HG03521 (cell line): ENCODE data around the gene CHCHD3.
"Not testable (repeated sequence)": the region's sequence is repeated elsewhere in the genome, so short reads cannot be mapped to it uniquely, and the experiment has no call there.

ENCODE experiments used
- ATAC-seq: cut with Tn5 transposase; IDR thresholded peaks from one replicate; pipeline ENCODE4 v1.9.1; 2021; ENCODE audit warnings: mild to moderate bottlenecking, moderate library complexity; ENCODE audit not compliant: unreplicated experiment

The CHCHD3 gene

GRCh38 chr7:132910657-132911056 lies 171.2 kb downstream of the CHCHD3 start:
- ATAC-seq, result no peak

GRCh38 chr7:132907380-132907940 lies 174.4 kb downstream of the CHCHD3 start:
- ATAC-seq, result no peak

GRCh38 chr7:132906193-132906835 lies 175.6 kb downstream of the CHCHD3 start:
- ATAC-seq, result no peak

- not testable (repeated sequence) for ATAC-seq
These were observed 176.8 kb downstream of the CHCHD3 start for GRCh38 chr7:132905136-132905535.

- no peak for ATAC-seq
These were observed 177.7 kb downstream of the CHCHD3 start for GRCh38 chr7:132904209-132904608.

DNA sequence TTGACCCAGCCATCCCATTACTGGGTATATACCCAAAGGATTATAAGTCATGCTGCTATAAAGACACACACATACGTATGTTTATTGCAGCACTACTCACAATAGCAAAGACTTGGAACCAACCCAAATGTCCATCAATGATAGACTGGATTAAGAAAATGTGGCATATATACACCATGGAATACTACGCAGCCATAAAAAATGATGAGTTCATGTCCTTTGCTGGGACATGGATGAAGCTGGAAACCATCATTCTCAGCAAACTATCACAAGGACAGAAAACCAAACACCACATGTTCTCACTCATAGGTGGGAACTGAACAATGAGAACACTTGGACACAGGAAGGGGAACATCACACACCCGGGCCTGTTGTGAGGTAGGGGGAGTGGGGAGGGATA lies 179.6 kb downstream of the CHCHD3 start:
- not testable (repeated sequence) for ATAC-seq

DNA sequence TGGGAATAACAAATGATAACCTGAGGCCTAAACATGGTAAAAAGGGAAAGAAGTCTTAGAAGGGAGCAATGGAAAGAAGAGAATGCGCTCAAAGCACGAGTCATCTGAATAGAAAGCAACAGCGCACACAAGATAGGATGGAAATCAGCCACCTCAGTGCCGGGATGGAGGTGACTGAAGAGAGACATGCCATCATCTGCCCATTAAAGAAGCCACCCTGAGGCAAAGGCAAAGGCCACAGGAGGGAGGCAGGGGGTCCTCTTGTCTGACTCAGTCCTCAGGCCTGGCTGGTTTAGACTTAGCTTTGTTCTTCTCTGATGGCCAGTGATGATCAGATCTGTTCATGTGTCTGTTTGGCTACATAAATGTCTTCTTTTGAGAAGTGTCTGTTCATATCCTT lies 180.6 kb downstream of the CHCHD3 start:
- no peak for ATAC-seq

- ATAC-seq, result no peak
These were observed 182.1 kb downstream of the CHCHD3 start for GRCh38 chr7:132899833-132900232.

DNA sequence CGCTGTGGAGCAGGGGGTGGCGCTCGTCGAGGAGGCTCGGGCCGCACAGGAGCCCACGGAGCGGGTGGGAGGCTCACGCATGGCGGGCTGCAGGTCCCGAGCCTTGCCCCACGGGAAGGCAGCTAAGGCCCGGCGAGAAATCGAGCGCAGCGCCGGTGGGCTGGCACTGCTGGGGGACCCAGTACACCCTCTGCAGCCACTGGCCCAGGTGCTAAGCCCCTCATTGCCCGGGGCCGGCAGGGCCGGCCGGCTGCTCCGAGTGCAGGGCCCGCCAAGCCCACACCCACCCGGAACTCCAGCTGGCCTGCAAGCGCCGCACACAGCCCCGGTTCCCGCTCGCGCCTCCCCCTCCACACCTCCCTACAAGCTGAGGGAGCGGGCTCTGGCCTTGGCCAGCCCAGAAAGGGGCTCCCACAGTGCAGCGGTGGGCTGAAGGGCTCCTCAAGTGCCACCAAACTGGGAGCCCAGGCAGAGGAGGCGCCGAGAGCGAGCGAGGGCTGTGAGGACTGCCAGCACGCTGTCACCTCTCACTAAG lies 183.2 kb downstream of the CHCHD3 start:
- ATAC-seq, result not testable (repeated sequence)

DNA sequence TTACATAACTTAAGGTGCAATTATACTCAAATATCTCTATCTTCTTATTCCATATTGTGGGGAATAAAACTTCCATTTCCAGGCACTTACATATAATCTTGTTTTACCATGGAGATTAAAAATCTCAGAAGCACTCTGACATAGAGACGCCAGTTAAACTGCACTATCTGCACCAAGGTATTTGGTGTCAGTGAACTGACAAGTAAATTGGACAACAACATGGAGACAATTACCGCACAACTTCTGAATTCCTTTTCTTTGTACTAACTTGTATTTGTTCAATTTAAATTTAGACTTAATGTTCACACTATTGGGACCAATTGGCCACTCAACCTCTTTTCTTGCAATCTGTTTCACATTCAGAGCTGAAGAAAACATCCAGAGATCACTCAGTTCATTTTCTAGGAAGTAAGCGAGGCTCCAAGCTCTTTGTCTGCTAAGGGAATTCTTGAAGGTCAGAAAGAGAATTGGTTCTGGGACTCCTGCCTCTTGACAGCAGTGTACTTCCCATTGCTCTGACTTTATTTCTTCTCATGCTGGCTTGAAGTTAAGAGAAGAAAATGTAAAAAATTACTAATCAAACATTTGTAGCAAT lies 184.7 kb downstream of the CHCHD3 start:
- no peak for ATAC-seq

DNA sequence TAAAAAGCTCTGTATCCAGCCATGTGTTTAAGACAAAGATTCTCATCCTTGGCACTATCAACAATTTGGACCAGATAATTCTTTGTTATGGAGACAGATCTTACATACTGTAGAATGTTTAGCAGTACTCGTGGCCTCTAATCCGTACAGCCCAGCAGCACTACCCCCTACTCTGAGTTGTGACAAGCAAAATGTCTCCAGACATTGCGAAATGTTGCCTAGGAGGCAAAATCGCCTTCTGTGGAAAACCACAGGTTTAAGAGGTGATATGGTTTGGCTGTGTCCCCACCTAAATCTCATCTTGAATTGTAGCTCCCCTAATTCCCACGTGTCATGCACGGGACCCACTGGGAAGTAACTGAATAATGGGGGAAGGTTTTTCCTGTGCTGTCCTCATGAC lies 186.7 kb downstream of the CHCHD3 start:
- no peak for ATAC-seq

DNA sequence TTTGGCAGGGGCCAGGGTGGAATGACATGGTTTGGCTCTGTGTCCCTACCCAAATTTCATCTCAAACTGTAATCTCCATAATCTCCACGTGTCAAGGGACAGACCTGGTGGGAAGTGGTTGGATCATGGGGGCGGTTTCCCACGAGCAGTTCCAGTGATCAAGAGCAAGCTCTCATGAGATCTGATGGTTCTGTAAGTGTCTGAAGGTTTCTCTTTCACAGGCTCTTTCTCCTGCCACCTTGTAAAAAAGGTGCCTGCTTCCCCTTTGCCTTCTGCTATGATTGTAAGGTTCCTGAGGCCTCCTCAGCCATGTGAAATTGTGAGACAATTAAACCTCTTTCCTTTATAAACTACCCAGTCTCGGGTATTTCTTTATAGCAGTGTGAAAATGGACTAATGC lies 188.3 kb downstream of the CHCHD3 start:
- ATAC-seq, result no peak

DNA sequence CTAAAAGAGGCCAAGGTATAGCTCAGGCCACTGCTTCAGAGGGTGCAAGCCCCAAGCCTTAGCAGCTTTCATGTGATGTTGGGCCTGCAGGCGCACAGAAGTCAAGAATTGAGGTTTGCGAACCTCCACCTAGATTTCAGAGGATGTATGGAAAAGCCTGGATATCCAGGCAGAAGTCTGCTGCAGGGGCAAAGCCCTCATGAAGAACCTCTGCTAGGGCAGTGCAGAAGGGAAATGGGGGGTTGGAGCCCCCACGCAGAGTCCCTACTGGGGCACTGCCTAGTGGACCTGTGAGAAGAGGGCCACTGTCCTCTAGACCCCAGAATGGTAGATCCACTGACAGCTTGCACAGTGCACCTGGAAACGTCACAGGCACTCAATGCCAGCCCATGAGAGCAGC lies 189.1 kb downstream of the CHCHD3 start:
- ATAC-seq, result not testable (repeated sequence)

GRCh38 chr7:132891554-132891953 lies 190.3 kb downstream of the CHCHD3 start:
- ATAC-seq, result no peak

GRCh38 chr7:132882714-132883428 lies 199.0 kb downstream of the CHCHD3 start:
- no peak for ATAC-seq

GRCh38 chr7:132881317-132881716 lies 200.6 kb downstream of the CHCHD3 start:
- ATAC-seq, result no peak

DNA sequence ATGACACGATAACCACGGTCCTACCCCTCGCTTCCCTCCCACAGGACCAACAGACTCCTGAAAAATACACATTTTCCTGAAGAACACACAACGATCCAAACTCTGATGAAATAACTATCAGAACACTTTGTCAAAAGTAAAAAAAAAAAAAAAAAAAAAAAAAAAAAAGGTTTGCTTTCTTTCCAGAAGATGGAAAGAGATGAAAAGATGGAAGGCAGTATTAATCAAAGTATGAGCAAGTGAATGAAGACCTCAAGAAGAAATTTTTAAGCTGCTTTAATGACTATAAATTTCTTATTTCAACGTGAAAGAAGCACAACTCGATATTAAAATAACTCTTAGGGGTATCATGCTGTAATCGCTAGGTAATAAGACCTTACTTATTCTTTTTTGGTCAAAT lies 202.3 kb downstream of the CHCHD3 start:
- no peak for ATAC-seq

DNA sequence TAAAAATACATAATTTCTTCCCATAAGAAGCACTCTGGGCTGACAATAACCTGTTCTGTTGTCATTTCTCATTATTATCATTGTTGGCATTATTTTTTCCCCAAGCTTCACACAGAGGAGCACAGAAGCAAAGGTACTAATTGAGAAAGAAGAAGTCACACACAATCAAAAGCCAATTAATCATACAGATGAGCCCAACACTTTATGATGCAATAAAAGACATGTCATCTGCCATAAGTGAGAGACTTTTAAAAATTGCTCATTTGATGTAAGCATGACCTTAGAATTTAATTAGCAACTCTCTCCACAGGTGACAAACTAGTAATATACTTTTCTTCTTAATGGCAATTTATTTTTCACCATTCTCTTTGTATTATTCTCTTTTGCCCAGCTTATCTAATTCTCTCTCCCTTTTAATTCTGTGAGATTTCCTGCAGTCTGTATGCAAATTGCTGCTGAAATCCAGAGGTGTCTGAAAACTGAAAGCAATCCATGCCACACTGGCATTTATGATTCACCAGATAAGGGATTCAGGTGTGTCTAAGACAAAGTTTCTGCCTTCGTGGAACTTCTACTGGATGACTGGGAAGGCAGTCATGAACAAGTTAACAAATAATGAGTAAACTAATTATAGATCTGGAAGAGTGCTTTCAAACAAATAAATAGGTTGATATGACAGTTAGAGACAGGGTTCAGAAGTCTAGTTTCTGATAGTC lies 203.5 kb downstream of the CHCHD3 start:
- no peak for ATAC-seq

DNA sequence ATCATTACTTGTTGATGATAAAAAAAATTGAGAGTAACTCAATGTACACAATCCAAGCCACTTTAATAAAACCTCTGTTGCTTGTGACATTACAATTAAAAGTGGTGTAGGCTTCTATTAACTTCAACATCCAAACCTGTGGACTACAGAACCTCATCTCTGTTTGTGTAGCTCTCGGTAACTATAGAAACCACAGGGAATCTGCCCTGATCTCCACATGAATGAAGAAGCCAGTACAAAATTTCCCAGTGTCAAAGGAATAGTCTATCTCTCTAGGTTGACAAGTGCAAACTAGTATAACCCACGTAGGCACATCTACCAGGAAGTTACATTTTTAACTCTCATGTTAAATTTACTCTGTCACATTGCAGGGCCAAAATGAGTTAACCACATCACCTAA lies 204.3 kb downstream of the CHCHD3 start:
- ATAC-seq, result no peak

GRCh38 chr7:132876576-132876975 lies 205.3 kb downstream of the CHCHD3 start:
- ATAC-seq, result no peak

DNA sequence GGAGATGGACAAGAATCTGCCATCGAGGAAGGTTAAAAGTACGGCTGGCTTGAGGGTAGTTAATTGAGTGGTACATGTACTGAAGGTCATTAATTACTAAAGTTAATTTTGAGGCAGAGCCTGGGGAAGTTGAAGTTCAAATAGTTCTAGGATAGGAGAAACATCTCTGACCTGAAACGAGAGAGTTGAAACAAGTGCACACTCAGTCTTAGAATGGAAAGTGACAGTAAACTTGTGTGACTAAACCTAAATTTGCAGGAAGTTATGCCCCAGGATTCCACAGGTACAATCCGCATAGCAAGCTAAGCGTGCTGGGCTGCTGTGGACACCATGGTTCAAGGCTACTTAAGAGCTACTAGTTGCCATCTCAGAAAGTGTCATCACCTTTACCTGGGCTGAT lies 209.9 kb downstream of the CHCHD3 start:
- ATAC-seq, result no peak
